GM19193 (cell line): ENCODE measurements around the gene IDH3G.

Experiments used
- POLR2A ChIP-seq: IDR thresholded peaks from 4 replicates; pipeline ENCODE4 v1.6.1; 2011; ENCODE audit not compliant: insufficient read depth, insufficient read length; ENCODE audit errors: extremely low read depth

Gene IDH3G

GRCh38 chrX:153819384-153820040 lies 25.3 kb upstream of the IDH3G start:
- no peak for TF ChIP-seq POLR2A

- no peak for TF ChIP-seq POLR2A
These were observed 24.6 kb upstream of the IDH3G start for GRCh38 chrX:153818571-153819383.

- no peak for TF ChIP-seq POLR2A
These were observed 22.9 kb upstream of the IDH3G start for GRCh38 chrX:153816831-153817690.

- no peak for TF ChIP-seq POLR2A
These were observed 20.6 kb upstream of the IDH3G start for GRCh38 chrX:153814591-153815315.

GRCh38 chrX:153813161-153813560 lies 19.0 kb upstream of the IDH3G start:
- no peak for TF ChIP-seq POLR2A

GRCh38 chrX:153812220-153812619 lies 18.0 kb upstream of the IDH3G start:
- TF ChIP-seq POLR2A = no peak

- TF ChIP-seq POLR2A = no peak
These were observed 13.8 kb upstream of the IDH3G start for GRCh38 chrX:153807976-153808375.

- TF ChIP-seq POLR2A = no peak
These were observed 12.9 kb upstream of the IDH3G start for GRCh38 chrX:153806999-153807575.

- no peak for TF ChIP-seq POLR2A
These were observed 11.3 kb upstream of the IDH3G start for GRCh38 chrX:153805436-153805835.

GRCh38 chrX:153804621-153805020 lies 10.4 kb upstream of the IDH3G start:
- TF ChIP-seq POLR2A = no peak

GRCh38 chrX:153804100-153804595 lies 10.0 kb upstream of the IDH3G start:
- TF ChIP-seq POLR2A = no peak

- no peak for TF ChIP-seq POLR2A
These were observed 9.3 kb upstream of the IDH3G start for GRCh38 chrX:153803211-153804099.

GRCh38 chrX:153802513-153803045 lies 8.4 kb upstream of the IDH3G start:
- TF ChIP-seq POLR2A = no peak
